Measurements from ENCODE around the gene EVI5L.
"Not testable (repeated sequence)": the region's sequence is repeated elsewhere in the genome, so short reads cannot be mapped to it uniquely, and the experiment has no call there.

Gene EVI5L

GRCh38 chr19:7848779-7849457, 18.9 kb downstream of the EVI5L start:
- no peak for DNase-seq

GRCh38 chr19:7849631-7849999, 19.6 kb downstream of the EVI5L start:
- DNase-seq, result no peak

DNA sequence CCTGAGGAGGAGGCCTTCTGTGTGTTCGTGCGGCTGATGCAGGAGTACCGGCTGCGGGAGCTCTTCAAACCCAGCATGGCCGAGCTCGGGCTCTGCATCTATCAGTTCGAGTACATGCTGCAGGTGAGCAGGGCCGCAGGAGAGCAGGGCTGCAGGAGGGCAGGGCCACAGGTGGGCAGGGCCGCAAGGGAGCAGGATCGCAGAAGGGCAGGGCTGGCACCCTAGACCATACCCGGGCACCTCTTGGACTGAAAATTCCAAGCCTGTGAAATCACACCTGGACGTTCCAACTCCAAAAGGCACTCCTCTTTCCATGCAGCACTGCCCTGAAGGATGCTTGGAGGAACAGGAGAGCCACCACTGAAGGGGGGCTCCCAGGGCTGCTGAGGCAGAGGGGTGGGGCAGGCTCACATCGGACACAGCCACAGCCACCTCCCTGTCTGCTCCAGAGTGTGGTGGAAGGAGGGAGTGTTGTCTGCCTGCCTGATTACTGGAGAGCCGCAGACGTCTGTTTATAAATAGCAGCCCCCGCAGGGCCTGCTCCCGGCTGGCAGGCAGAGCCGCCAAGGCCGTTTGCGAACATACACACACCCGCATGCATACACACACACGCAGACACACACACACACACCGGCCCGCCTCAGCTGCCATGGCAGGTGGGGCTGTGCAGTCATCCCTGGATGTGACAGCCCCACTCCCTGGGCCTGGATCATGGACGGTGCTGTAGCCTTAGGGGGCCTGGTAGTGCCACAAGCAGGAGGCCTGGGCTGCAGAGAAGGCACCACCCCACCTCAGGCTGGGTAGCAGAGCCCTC, 20.2 kb downstream of the EVI5L start:
- DNase-seq, result no peak

- DNase-seq, result no peak
Measured at GRCh38 chr19:7850945-7851622, 21.1 kb downstream of the EVI5L start.

DNA sequence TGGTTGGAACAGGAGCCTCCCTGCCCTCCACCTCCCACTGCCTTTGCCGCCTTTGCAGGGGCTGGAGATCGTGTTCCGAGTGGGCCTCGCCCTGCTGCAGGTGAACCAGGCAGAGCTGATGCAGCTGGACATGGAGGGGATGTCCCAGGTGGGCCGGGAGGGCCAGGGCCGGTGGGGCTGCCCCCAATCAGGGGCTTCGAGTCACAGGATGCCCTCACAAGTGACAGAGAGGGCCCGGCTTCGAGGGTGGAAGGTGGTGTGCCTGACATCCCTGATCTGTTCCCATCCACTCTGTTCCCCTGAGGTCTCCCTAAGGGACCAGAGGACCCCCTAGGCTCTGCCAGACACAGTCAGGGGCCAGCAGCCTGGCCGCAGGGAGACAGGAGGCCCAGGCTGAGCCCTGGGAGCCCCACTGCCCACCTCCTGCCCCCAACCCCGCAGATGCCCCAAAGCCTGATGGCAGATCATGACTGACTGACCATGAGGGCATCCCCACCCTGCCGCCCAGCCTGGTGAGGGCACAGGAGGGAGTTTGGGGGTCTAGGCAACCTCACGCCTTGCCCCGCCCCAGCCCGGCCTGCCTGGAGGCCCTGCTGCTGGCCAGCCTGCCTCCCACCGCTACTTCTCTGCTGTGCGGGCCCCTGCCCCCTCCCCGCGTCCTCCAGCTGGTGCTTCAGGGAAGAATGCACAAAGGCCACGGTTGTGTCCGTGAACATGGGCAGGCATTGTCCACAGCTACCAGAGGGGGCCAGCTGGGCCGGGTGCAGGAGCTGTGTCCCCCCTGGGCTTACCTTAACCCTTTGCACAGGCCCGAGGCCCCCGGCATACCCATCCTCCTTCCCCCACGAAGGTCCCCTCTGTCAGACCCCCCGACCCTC, 21.8 kb downstream of the EVI5L start:
- no peak for DNase-seq

DNA sequence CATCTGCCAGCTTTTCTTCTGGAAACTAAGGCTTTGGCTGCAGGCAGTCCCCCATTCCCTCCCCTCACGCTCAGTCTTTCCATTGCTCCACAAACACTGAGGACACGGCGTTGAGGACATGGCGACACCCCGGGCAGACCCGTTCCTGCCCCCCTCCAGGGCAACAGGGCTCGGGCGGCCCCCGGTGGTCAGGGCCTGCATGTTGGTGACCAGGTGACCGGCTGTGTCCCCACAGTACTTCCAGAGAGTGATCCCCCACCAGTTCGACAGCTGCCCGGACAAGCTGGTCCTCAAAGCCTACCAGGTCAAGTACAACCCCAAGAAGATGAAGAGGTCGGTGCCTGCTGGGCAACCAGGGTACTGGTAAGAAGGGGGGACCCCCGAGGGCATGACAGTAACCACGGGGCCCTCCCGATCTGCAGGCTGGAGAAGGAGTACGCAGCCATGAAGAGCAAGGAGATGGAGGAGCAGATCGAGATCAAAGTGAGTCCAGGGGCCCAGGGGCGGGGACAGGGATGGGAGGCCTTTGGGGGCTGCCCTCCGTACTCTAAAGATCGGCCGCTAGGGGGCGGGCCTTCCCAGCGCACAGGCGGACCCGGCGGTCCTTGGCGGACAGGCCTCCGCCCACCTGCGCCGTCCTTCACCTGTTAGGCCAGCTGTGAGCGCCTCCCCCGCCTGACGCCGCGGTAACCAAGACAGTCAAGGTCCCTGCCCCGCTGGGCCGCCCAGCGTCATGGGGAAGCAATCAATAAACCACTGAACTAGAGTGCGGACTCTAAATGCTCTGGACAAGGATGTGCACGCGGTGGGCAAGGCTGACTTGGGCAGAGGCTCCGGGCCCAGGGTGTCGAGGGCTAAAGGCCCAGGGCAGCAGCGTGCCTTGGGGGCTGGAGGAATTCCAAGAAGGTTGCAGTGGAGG, 23.1 kb downstream of the EVI5L start:
- DNase-seq, result peak; percentile 82

GRCh38 chr19:7853770-7854128, 23.7 kb downstream of the EVI5L start:
- DNase-seq, result no peak

GRCh38 chr19:7855426-7856108, 25.5 kb downstream of the EVI5L start:
- DNase-seq, result no peak

DNA sequence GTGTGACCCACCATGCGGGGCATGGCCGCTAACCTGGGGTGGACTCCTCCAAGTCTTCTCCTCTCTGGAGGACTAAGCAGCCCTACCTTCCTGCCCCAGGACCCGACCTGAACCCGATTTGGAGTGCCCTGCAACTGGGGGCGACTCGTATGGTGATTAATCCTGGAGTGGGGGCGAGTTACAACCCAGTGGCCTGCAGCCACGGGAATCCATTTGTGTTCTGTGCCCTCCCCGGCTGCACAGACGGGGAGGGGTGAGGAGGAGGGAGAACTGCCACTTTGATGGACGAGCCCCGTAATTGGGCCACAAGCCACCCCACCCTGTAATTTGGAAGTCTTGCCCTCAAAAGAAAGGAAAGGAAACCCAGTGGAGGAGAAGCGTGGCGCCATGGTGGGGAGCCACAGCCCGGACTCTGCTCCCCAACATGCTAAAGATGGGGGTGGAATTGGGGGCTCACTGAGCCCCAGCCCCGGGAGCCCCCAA, 26.1 kb downstream of the EVI5L start:
- no peak for DNase-seq

DNA sequence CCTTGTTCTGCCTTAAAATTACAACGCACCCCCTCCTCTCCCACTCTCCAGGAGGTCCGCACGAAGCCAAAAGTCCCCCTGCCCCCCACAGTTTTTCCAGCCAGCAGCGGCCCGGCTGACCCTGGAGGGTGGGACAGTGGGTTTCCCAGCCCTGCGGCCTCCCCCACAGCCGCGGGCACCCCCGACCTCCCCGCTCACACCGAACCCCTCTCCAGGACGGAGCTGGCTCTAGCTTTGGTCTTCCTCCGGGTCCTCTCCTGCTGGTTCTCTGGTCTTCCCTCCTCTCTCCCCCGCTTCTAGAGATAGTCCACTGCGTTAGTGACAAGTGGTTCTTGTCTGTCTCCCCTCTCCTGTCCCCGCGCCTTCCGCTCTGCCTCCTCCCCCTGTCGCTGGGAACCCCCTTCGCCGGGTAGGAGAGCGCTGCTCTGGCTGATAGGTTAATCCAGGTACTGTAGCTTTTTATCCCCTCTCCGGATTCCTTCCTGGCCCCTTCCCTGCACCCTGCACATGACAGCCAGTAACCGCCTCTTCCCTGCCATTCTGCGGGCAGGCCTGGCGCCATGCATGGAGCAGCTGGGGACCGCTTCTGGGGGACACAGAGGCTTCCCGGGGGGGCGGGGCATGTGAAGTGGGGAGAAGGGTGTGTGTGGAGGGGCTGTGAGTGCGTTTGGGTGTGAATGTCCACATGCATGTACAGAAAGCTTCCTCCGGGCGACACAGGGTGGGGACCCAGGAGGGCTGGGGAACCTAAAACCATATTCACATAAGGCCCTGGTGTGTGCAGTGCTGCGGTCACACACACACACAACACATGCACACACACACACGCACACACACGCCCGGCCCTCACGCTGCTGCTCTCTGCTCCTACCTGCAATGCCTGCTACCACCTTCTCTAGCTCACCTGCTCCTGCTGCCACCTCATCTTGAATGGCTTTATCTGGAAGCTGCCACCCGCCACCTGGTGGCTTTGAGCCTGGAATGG, 27.0 kb downstream of the EVI5L start:
- DNase-seq, result no peak

DNA sequence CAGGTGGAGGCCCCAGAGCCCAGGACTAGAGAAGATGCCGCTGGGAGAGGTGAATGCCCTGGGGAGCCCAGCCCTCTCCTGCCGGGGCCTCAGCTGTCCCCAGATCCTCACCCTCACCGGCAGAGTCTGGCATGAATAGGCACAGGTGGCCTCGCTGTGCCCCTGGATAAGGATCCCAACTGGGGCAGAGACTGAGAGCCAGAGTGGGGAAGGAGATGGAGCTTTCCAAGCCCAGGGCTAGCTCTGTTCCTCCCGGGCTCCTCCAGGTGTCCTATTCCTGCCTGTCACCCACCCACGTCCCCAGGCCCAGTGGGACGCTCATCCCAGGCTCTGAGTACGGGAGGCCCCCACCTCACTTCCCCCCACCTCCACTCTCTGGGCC, 27.7 kb downstream of the EVI5L start:
- DNase-seq, result no peak

- no peak for DNase-seq
Measured at GRCh38 chr19:7858109-7858770, 28.2 kb downstream of the EVI5L start.

DNA sequence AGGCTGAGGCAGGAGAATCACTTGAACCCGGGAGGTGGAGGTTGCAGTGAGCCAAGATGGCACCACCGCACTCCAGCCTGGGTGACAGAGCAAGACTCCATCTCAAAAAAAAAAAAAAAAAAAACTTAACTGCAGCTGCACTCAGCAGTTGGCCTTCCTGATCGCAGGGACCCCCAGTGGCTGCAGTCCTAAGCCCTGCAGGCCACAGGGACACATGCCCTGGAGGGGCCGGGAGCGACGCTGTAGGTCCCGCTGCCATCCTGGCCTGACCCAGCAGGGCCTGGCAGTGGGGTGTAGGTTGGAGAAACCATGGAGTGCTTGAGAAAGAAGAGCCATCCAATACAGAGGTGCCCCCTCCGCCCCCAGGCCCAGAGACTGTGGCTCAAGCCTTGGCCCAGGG, 29.1 kb downstream of the EVI5L start:
- DNase-seq, result not testable (repeated sequence)

DNA sequence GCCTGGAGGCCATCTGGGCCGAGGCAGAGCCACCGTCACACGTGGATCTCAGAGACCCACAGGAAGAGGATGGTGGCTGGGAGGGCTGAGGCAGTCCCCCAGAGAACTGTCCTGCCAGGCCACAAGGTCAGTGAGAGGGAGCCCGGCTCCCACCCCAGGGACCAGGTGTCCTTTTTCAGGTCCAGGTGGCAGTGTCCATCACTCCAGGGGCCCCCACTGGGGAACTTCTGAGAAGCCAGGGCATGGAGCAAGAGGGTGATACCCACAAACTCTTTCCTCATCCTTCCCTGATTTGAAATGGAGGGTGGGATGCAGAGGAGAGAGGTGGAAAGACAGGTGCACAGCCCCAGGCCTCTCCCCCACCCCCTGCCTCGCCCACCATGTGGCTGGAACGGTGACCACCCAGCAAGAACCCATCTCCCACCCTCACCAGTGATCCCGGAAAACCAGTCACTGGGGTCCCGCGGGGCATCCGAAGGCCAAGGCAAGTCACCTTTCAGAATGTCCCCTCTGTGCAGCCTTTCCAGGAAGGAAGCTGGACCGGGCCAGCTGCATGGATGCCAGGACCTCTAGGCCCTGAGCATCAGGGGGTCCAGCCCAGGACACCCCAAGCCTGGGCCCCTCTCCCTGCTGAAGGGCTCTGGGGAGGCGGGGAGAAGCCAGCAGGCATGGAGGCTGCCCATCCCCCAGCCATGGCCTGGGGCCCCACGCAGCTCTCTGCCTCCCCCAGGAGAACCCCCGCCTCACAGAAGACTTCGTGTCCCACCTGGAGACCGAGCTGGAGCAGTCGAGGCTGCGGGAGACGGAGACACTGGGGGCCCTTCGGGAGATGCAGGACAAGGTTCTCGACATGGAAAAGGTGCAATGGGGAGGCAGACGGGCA, 30.1 kb downstream of the EVI5L start:
- DNase-seq, result no peak

- no peak for DNase-seq
Measured at GRCh38 chr19:7860714-7861618, 30.9 kb downstream of the EVI5L start.

GRCh38 chr19:7861619-7862412, 31.8 kb downstream of the EVI5L start:
- DNase-seq, result no peak
